Ovary (tissue), 9 donors: ENCODE results near the gene ILF2. TPM values are rescaled to one million over a fixed set of nuclear protein-coding genes. Genes with fewer than 3 reads are reported as not detected.

Experiments used
- DNase-seq, 5 donors: peaks; one replicate each; pipeline ENCODE4 v3.0.0-alpha.2; 2019 to 2020
- H3K27ac ChIP-seq, 2 donors: fragments of 200-600 bp; one replicate each; pipeline versions ENCODE4 v1.5.1 to v1.8.0; 2019 to 2022
- H3K27me3 ChIP-seq: fragments of 200-600 bp; one replicate; pipeline ENCODE4 v1.8.0; 2022
- H3K36me3 ChIP-seq: fragments of 200-600 bp; sonication (generic); one replicate; pipeline ENCODE4 v1.5.1; 2019
- H3K4me1 ChIP-seq: one replicate; pipeline ENCODE4 v1.8.1; 2013; ENCODE audit warnings: mild to moderate bottlenecking, moderate library complexity; ENCODE audit not compliant: insufficient read depth
- H3K4me3 ChIP-seq: fragments of 200-600 bp; sonication (generic); one replicate; pipeline ENCODE4 v1.5.1; 2017
- H3K9me3 ChIP-seq, 2 donors: fragments of 200-600 bp in 1 of 2; sonication (generic) in 1 of 2; one replicate each; pipeline versions ENCODE4 v1.5.1 to v1.8.1; 2013 to 2019; ENCODE audit warnings: mild to moderate bottlenecking in 1 of 2, moderate library complexity in 1 of 2
- EP300 ChIP-seq: sonication (generic); formaldehyde crosslinking; IDR thresholded peaks from one replicate; pipeline ENCODE4 v1.6.1; 2017; ENCODE audit warnings: antibody characterized with exemption
- POLR2A ChIP-seq: fragments of 450-650 bp; IDR thresholded peaks from one replicate; pipeline ENCODE4 v1.6.1; 2017; ENCODE audit warnings: antibody characterized with exemption, mild to moderate bottlenecking, moderate library complexity
- WGBS, 3 donors: extraction: QIAGEN DNeasy Blood & Tissue Kit in 1 of 3; methylation state at CpG; one replicate each; pipeline versions ENCODE4 v1.1.5 to v1.1.7; 2013 to 2017; 5-methylcytosine and 5-hydroxymethylcytosine counted together
- intact Hi-C, 4 donors: fragments of 100-400 bp; cut with DNase I; formaldehyde crosslinking; loops; one replicate each; pipeline versions ENCODE4 v1.11.0 to v1.15.1; 2022 to 2023
- polyA plus RNA-seq, 2 donors: library from polyadenylated mRNA; stranded (reverse); fragments of 200-250 nt in 1 of 2; fragments of 350-450 nt in 1 of 2; fragmentation: Illumina TruSeq in 1 of 2; extraction: RNeasy Lipid Tissue Mini Kit (QIAGEN cat#74804) in 1 of 2; gene quantifications; one replicate each; pipeline ENCODE4 v1.2.3, GENCODE V29; 2013 to 2014
- total RNA-seq, 7 donors: library from RNA; depleted of rRNA in 2 of 7; stranded (reverse); fragments of >200 nt in 2 of 7; fragmentation: NEBNext Ultra II Directional in 3 of 7; extraction: Animal tissue kit (Norgen Biotek cat#: 25700) in 3 of 7; gene quantifications; one replicate each; pipeline versions ENCODE4 v1.1.0 to v1.2.4, GENCODE V29; 2016 to 2023
- TF ChIP-seq, protein P1 (sequence below), 3 donors: fragments of 450-650 bp in 2 of 3; fragments of 200-600 bp in 1 of 3; IDR thresholded peaks; one replicate each; pipeline versions ENCODE4 v1.5.1 to v1.8.0; 2016 to 2022; ENCODE audit warnings: antibody characterized with exemption in 3 of 3, mild to moderate bottlenecking in 1 of 3
- donor health status: DM: no; HTN: no; CAD: no; lungs with moderate emphysema.
- donor health status: DM: no; HTN: no; CAD: no.
- donor health status: Bipolar disorder and iron deficiency.
- donor health status: DM: yes; HTN: yes; CAD: no.
- donor health status: DM: no; HTN: no; CAD: no.
- donor health status: DM: yes; HTN: yes; CAD: no.

ILF2 gene
- total and polyA plus RNA-seq, 9 donors = 87.3 to 206 (median 122) TPM

DNA sequence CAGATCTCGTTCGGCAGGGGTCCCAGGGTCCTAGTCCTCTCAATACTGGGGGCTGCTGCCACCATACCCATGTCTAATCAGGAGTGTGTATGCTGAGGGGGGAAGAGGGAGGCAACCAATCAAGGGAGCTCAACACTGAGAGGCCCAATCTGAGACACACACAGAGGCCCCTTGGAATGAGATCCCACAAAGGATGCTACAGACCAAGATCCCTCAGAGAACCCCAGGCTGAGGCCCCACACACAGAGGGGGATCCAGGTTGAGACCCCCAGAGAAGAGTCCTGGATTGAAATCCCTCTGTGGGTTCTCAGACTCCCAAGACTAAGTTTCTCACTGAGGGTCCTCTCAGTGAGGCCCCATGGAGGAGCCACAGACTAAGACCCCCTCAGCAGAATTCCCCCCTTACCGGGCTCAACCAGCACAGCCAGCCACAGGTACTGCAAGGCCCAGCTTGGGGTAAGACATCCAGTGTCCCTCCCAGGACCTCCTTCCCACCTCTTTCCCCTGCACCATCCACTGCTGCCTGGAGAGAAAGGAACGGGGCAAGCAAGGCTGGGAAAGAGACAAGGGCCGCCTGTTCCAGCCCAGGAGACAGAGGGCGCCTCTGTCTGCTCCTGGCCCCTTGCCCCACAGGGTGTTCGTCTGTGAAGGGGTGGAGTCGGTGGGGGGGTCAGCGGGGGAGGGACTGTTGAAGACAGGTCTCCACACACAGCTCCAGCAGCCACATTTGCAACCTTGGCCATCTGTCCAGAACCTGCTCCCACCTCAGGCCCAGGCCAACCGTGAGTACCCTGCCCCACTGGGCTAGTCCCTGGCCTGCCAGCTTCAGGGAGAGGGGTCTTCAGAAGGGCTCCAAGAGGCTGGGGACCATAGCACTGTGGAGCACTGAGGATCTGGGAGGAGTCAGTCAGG lies 42.8 kb downstream of the ILF2 start, which contains the start of gene S100A1:
Gene S100A1 (plus strand): TSS at position 720 of the 912 bp plus-strand sequence. CDS start 2,088 bp downstream, outside the sequence.
- no peaks in the 10 kb centered on the region for H3K9me3 ChIP-seq
- H3K4me3 ChIP-seq = peak within 1 kb of the TSS; percentile 36
- DNase-seq = peak in 4 of 5 donors; percentile 58 to 66 (median 58)
- H3K36me3 ChIP-seq = no peaks in the 10 kb centered on the region
- WGBS, 3 donors = 64 to 79% (median 69%) methylated on average over 8 to 10 of the region's 10 CpGs
- peaks cover 3% of the 10 kb centered on the region for H3K4me1 ChIP-seq
- no peak for TF ChIP-seq EP300
- TF ChIP-seq, protein P1, sequence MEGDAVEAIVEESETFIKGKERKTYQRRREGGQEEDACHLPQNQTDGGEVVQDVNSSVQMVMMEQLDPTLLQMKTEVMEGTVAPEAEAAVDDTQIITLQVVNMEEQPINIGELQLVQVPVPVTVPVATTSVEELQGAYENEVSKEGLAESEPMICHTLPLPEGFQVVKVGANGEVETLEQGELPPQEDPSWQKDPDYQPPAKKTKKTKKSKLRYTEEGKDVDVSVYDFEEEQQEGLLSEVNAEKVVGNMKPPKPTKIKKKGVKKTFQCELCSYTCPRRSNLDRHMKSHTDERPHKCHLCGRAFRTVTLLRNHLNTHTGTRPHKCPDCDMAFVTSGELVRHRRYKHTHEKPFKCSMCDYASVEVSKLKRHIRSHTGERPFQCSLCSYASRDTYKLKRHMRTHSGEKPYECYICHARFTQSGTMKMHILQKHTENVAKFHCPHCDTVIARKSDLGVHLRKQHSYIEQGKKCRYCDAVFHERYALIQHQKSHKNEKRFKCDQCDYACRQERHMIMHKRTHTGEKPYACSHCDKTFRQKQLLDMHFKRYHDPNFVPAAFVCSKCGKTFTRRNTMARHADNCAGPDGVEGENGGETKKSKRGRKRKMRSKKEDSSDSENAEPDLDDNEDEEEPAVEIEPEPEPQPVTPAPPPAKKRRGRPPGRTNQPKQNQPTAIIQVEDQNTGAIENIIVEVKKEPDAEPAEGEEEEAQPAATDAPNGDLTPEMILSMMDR (IDR thresholded peaks at IDR 0.05) = peak; percentile 8 to 50 (median 29)
- TF ChIP-seq POLR2A = no peak
- peak within 1 kb of the TSS; percentile 59 to 72 for H3K27ac ChIP-seq
- no peaks in the 10 kb centered on the region for H3K27me3 ChIP-seq
- intact Hi-C loops = loop anchor here in 1 of 4 donors (10.0 kb wide), 1 partner anchor 53 kb away; no protein-coding TSS in a partner anchor

DNA sequence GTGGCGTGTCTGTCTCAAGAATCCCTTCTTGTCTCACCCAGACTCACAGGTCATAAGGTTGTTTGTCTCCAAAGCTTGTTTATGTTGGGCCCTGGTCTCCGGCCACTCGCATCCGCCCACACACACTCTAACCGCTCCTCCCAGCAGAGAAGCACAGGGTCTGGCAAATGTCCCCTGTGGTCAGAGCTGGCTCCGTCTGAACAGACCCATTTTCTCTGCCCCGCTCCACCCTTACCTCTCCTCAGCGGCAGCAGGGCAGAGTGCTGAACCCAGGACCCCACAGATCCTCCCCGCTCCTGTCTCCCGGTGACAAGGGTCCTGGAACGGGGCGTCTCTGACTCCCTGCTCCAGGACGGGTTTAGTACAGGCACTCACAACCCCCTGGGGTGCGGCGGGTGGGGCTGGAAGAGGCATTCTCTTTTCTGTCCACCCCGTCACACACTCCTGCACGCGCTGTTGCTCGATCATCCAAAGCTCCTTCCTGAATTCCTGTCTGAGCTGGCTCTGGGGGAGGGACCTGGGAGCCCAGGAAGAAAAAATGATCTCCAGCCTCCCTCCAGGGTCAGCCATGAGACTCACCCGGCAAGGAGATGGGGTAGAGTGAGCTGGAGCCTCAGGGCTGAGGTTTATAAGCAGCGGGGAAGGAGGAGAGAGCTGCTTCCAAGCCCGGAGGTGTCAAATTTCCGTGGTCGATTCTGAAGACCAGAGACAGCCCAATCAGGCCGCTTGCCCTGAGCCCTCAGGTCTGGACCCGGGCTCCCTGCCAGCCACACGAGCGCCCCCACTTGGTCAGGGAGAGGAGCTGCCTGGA lies 43.7 kb downstream of the ILF2 start, which contains the start of gene S100A13:
Gene S100A13 (minus strand): TSS at position 602 of the 811 bp plus-strand sequence. CDS start 1,033 bp downstream, outside the sequence.
- Histone ChIP-seq H3K4me1 (peaks cover 3% of the 10 kb centered on the region), H3K36me3 (no peaks in the 10 kb centered on the region), H3K4me3 (peak within 1 kb of the TSS; percentile 36), H3K9me3 (no peaks in the 10 kb centered on the region), H3K27ac (peak within 1 kb of the TSS; percentile 59 to 72), H3K27me3 (no peaks in the 10 kb centered on the region)
- WGBS, 3 donors = 1 to 2% (median 1%) methylated on average over 26 to 28 of the region's 28 CpGs
- no peak for TF ChIP-seq EP300
- peak; percentile 62 for TF ChIP-seq POLR2A
- DNase-seq = peak; percentile 82 to 90 (median 88)
- intact Hi-C loops = loop anchor here in 1 of 4 donors (10.0 kb wide), 1 partner anchor 52 kb away; no protein-coding TSS in a partner anchor

DNA sequence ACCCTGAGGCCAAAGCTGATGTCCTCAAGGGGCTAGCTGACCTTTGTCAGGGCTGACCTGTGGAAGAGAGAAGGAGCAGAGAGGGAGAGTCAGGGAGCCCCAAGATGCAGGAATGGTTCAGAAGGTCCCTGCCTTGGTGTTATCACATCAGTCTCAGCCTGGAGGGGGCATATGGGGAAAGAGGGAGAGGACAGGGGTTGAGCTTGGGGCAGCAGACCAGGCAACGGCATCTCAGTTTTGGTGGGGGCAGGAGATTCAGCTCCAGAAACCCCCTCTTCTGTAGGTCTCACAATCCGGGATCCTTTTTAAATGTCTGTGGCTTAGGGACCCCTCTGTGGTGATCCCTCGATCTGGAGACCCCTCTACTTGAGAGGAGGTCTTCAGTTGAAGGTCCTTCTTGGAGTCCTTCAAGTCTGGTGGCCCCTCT lies 44.3 kb downstream of the ILF2 start:
- WGBS, 3 donors = 21 to 37% (median 37%) methylated on average over 3 of the region's 3 CpGs
- H3K4me1 ChIP-seq = peaks cover 3% of the 10 kb centered on the region
- H3K4me3 ChIP-seq = peak overlapping the region; percentile 36
- H3K36me3 ChIP-seq = no peaks in the 10 kb centered on the region
- no peaks in the 10 kb centered on the region for H3K27me3 ChIP-seq
- intact Hi-C loops = loop anchor here in 1 of 4 donors (10.0 kb wide), 1 partner anchor 52 kb away; no protein-coding TSS in a partner anchor
- H3K27ac ChIP-seq = peak overlapping the region; percentile 59 to 72
- TF ChIP-seq POLR2A = no peak
- no peak for TF ChIP-seq EP300
- TF ChIP-seq, protein P1 (IDR thresholded peaks at IDR 0.05) = no peak
- DNase-seq = no peak
- no peaks in the 10 kb centered on the region for H3K9me3 ChIP-seq

DNA sequence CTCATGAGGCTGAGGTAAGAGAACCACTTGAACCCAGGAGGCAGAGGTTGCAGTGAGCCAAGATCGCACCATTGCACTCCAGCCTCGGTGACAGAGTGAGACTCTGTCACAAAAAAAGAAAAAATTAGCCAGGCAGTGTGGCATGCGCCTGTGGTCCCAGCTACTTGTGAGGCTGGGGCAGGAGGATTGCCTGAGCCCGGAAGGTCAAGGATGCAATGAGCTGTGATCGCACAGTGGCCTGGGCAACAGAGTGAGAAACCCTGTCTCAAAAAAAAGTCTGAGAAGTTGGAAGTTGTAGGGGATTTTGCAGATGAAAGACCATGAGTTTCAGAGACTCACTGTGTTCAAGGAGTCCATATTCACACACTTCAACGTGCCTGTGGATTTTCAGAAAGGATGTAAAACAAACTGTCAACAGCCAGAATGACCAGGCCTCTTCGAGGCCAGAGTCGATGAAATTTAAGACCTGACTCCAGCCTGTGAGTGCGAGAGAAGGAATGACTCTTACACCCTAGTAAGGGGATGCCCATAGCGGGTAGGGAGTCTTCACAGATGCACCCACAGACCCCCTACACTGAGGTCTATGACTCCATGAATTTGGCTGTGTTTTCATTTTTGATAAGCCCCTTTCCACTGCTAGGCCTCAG lies 45.7 kb downstream of the ILF2 start:
- WGBS, 3 donors = 82 to 87% (median 86%) methylated on average over 10 of the region's 10 CpGs
- Histone ChIP-seq H3K27ac (no peak overlapping the region), H3K4me1 (peaks cover 3% of the 10 kb centered on the region), H3K4me3 (no peak overlapping the region), H3K27me3 (no peaks in the 10 kb centered on the region), H3K9me3 (no peaks in the 10 kb centered on the region), H3K36me3 (no peaks in the 10 kb centered on the region)
- intact Hi-C loops = loop anchor here in 1 of 4 donors (10.0 kb wide), 1 partner anchor 50 kb away; no protein-coding TSS in a partner anchor
- peak in 1 of 5 donors; percentile 8 for DNase-seq
- no peak for TF ChIP-seq POLR2A
- TF ChIP-seq, protein P1 (IDR thresholded peaks at IDR 0.05) = no peak
- TF ChIP-seq EP300 = no peak
